ENCODE measurements around the gene FCN3.
"Not testable (repeated sequence)": the region's sequence is repeated elsewhere in the genome, so short reads cannot be mapped to it uniquely, and the experiment has no call there.

Gene FCN3

DNA sequence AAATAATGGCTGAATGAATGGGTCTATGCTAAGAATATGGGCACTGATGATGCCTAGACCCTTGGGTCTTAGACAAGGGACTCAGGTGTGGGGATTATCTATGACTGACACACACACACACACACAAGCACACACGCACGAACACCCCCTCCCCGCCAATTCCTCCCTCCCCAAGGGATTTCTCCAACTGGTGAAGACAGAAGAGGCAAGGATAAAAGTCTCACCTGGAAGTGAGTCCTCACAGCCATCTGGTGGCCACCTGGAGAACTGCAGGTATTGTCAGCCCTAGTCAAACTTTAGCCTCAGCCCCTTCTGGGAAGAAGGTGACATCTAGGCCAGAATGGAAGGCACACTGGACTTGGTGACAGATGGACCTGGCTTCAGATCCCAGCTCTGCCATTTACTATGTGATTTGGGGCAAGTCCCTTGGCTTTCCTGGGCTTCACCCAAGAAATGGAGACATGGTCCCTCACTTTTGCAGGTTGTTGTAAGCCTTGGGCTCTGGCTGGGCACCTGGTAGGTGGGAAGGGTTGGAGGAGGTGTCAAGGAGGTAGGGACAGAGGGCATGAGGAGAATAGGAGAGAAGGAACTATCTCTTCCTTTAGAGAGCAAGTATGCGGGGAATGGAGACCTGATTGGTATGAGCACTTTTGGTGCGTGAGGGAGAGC lies 13.8 kb upstream of the FCN3 start:
- TF ChIP-seq FOXP2 (optimal IDR thresholded peaks at IDR 0.05; ENCODE audit: control extremely low read depth, extremely low read length, insufficient read depth) = no peak
- TF ChIP-seq POLR2AphosphoS5 (IDR thresholded peaks at IDR 0.05; ENCODE audit: borderline replicate concordance, low read depth, low read length) = no peak
- TF ChIP-seq EZH2 (IDR thresholded peaks at IDR 0.05) = no peak
- Histone ChIP-seq H3K9me3 (ENCODE audit: low read depth, low read length) (no peaks in the 10 kb centered on the region), H3K27ac (no peak overlapping the region), H3K9ac (ENCODE audit: insufficient read length) (no peak overlapping the region), H3K36me3 (ENCODE audit: insufficient read depth, low read length) (no peaks in the 10 kb centered on the region), H3K4me3 (no peak overlapping the region)
- DNase-seq (ENCODE audit: low read depth, low spot score) = no peak

DNA sequence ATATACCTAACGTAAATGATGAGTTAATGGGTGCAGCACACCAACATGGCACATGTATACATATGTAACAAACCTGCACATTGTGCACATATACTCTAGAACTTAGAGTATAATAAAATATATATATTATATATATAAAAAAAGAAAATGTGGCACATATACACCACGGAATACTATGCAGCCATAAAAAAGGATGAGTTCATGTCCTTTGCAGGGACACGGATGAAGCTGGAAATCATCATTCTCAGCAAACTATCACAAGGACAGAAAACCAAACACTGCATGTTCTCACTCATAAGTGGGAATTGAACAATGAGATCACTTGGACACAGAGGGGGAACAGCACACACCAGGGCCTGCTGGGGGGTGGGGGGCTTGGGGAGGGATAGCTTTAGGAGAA lies 10.2 kb upstream of the FCN3 start:
- H3K36me3 ChIP-seq (ENCODE audit: insufficient read depth, low read length); H3K4me3 ChIP-seq; H3K9ac ChIP-seq (ENCODE audit: insufficient read length); H3K9me3 ChIP-seq (ENCODE audit: low read depth, low read length); H3K27ac ChIP-seq; DNase-seq (ENCODE audit: low read depth, low spot score): not testable (repeated sequence)

DNA sequence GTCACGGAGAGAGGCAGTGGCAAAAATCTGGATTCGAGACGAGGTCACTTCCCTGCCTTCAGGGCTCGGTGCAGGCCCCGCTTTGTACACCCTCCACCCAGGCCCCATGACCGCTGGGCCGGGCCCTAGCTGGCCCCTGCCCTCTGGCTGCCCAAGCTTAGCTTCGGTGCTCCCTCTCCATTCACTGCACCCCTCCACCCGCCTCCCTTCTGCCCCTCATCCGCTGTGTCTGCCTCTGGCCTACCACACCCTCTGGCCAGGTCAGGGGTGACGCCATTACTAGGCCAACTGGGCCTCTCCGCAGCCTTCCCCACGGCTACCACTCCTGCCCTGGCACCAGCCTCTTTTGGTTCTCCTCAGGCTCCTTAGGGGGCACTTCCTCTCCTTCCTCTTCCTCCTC lies 9.0 kb upstream of the FCN3 start:
- no peak for DNase-seq (ENCODE audit: low read depth, low spot score)
- Histone ChIP-seq H3K27ac (no peak overlapping the region), H3K4me3 (no peak overlapping the region), H3K9ac (ENCODE audit: insufficient read length) (no peak overlapping the region), H3K9me3 (ENCODE audit: low read depth, low read length) (no peaks in the 10 kb centered on the region), H3K36me3 (ENCODE audit: insufficient read depth, low read length) (no peaks in the 10 kb centered on the region)
- no peak for TF ChIP-seq EZH2 (IDR thresholded peaks at IDR 0.05)
- TF ChIP-seq FOXP2 (optimal IDR thresholded peaks at IDR 0.05; ENCODE audit: control extremely low read depth, extremely low read length, insufficient read depth) = no peak
- TF ChIP-seq POLR2AphosphoS5 (IDR thresholded peaks at IDR 0.05; ENCODE audit: borderline replicate concordance, low read depth, low read length) = no peak

DNA sequence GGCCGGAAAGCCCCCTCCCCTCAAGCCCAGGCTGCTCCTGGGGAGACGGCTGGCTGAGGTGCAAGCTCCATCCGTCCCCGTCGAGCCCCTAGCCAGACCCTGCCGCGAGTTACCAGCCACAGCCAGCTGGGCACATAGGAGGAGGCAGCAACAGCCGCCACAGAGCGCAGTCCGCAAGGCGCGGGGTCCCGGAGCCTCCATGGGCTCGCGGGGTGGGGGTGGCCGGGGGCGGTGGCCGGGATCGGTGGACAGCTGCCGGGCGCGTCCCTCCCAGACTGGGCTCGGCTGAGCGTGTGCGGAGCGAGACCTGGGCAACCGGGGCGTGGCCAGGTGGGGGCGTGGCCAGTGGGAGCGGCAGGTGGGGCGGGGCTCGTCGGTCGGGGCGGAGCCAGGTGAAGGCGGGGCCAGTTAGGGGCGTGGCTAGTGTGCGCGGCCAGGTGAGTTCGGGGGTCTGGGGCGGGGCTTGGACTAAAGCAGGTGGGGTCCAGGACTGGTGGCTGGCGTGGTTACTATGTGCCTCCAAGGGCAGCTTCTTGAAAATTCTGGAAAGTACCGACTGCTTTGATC lies 8.5 kb upstream of the FCN3 start, which contains the start of gene CD164L2:
Gene CD164L2 (minus strand): TSS at position 295 of the 567 bp plus-strand sequence. CDS start 94 bp downstream, at position 201.
- H3K27ac ChIP-seq = no peak within 1 kb of the TSS
- no peak for DNase-seq (ENCODE audit: low read depth, low spot score)
- no peak within 1 kb of the TSS for H3K9ac ChIP-seq (ENCODE audit: insufficient read length)
- no peak for TF ChIP-seq EZH2 (IDR thresholded peaks at IDR 0.05)
- no peak for TF ChIP-seq POLR2AphosphoS5 (IDR thresholded peaks at IDR 0.05; ENCODE audit: borderline replicate concordance, low read depth, low read length)
- no peak for TF ChIP-seq FOXP2 (optimal IDR thresholded peaks at IDR 0.05; ENCODE audit: control extremely low read depth, extremely low read length, insufficient read depth)
- no peaks in the 10 kb centered on the region for H3K9me3 ChIP-seq (ENCODE audit: low read depth, low read length)
- no peak within 1 kb of the TSS for H3K4me3 ChIP-seq
- no peaks in the 10 kb centered on the region for H3K36me3 ChIP-seq (ENCODE audit: insufficient read depth, low read length)

DNA sequence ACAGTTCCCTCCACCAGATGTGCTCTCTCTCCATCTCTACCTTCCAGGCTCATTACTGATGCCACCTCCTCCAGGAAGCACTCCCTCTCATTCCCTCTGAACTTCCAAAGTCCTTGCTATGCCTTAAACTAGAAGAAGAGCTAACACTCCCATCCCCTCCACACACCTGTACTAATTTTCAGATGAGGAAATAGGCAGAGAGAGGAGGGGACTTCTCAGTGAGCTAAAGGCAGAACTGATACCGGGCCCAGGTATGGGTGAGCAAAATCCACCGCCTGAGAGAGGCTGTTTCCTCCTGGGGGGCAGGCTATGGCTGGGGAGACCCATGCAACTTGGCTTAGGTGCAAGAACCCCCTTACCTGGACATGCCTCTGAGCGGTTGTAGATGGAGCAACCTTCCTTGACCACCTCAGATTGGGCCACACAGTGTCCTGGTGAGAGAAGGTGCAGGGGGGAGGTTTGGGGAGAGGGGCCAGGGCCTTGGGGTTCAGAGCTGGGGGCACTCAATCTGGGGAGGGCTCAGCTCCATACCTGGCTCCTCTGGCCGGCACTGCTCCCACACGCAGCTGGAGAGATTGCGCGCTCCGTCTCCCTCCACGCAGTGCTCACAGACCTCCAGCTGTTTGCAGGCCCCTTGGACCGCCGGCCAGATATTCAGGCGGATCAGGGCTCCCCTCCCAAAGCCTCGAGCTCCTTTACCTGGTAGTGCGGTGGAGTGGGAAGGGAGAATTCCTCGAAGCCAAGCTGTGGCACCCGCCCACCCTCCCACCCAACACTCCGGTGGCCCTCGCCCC lies 7.5 kb upstream of the FCN3 start:
- H3K4me3 ChIP-seq = no peak overlapping the region
- no peaks in the 10 kb centered on the region for H3K9me3 ChIP-seq (ENCODE audit: low read depth, low read length)
- no peak for DNase-seq (ENCODE audit: low read depth, low spot score)

DNA sequence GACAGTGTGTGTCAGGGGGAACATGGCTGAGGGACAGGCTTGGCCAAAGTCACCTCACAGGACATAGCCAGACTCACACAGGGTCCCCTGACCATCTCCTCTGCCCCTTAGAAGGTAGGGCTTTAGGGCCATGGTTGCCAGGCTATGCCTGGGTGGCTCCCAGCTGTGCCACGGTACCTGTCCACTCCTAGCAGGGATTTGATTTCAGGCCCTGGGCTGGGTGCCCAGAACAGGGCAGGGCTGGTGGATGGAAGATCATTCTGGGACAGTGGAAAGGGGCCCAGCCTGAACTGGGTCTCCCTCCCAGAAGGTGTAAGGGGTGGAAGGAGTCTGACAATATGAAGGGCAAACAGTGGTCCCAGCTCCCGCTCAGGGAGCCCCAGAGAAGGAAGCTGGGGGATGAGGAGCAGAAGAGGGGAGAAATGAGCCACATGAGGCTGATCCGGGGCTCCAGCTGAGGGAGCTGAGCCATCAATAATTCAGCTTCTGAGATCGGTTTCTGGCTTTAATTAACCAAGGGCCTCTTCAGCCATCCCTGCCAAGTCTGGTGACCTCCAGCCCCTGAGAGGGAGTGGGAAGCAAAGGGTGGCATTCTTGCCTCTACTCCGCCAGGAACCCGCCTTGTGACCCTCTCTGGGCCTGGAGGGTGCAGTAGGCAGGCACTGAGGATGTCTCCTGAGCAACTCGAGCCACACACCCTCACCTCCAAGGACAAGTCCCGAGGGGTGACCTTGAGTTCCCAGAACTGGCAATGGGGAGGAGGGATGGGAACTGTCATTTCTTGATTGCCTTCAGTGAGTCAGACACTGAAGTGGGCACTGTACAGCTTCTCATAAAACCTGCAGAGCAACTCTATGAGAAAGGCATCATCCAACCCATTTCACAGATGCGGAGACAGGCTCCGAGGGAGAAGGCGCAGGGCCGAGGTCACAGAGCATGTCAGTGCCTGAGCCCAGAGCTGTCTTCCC lies 6.4 kb upstream of the FCN3 start:
- DNase-seq (ENCODE audit: low read depth, low spot score) = no peak
- H3K27ac ChIP-seq = no peak overlapping the region

More for the DNA sequence above, 7.5 kb upstream of the FCN3 start:
- H3K9ac ChIP-seq (ENCODE audit: insufficient read length) = no peak overlapping the region
- H3K36me3 ChIP-seq (ENCODE audit: insufficient read depth, low read length) = no peaks in the 10 kb centered on the region
- TF ChIP-seq POLR2AphosphoS5 (IDR thresholded peaks at IDR 0.05; ENCODE audit: borderline replicate concordance, low read depth, low read length) (no peak), FOXP2 (optimal IDR thresholded peaks at IDR 0.05; ENCODE audit: control extremely low read depth, extremely low read length, insufficient read depth) (no peak), EZH2 (IDR thresholded peaks at IDR 0.05) (no peak)
- H3K27ac ChIP-seq = no peak overlapping the region

DNA sequence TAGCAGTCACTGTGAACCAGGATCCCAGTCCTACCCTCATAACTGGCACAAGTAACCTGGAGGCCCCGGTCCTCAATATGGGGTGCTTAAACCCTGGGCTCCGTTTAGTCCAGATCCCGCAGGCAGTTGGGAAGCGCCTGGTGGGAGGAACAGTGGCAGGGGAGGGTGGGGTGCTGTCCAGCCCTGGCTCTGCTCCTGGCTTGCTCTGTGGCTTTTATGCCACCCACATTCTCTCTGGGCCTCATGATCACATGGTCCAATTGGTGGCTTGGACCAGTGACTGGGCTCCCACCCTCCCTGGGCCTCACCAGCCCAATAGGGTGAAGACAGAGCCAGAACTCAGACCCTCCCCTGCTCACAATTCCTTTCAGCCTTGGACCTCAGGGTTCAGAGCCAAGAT lies 5.6 kb upstream of the FCN3 start:
- no peaks in the 10 kb centered on the region for H3K9me3 ChIP-seq (ENCODE audit: low read depth, low read length)
- H3K27ac ChIP-seq = no peak overlapping the region
- no peaks in the 10 kb centered on the region for H3K36me3 ChIP-seq (ENCODE audit: insufficient read depth, low read length)
- no peak for DNase-seq (ENCODE audit: low read depth, low spot score)
- TF ChIP-seq FOXP2 (optimal IDR thresholded peaks at IDR 0.05; ENCODE audit: control extremely low read depth, extremely low read length, insufficient read depth) = no peak
- no peak for TF ChIP-seq EZH2 (IDR thresholded peaks at IDR 0.05)
- no peak for TF ChIP-seq POLR2AphosphoS5 (IDR thresholded peaks at IDR 0.05; ENCODE audit: borderline replicate concordance, low read depth, low read length)
- no peak overlapping the region for H3K9ac ChIP-seq (ENCODE audit: insufficient read length)
- no peak overlapping the region for H3K4me3 ChIP-seq

More for the DNA sequence above, 6.4 kb upstream of the FCN3 start:
- H3K9me3 ChIP-seq (ENCODE audit: low read depth, low read length) = no peaks in the 10 kb centered on the region
- no peak for TF ChIP-seq EZH2 (IDR thresholded peaks at IDR 0.05)
- TF ChIP-seq FOXP2 (optimal IDR thresholded peaks at IDR 0.05; ENCODE audit: control extremely low read depth, extremely low read length, insufficient read depth) = no peak
- no peak for TF ChIP-seq POLR2AphosphoS5 (IDR thresholded peaks at IDR 0.05; ENCODE audit: borderline replicate concordance, low read depth, low read length)
- H3K4me3 ChIP-seq = no peak overlapping the region
- no peak overlapping the region for H3K9ac ChIP-seq (ENCODE audit: insufficient read length)
- no peaks in the 10 kb centered on the region for H3K36me3 ChIP-seq (ENCODE audit: insufficient read depth, low read length)

All from SK-N-MC (cell line).